Measurements from ENCODE around the gene ATP9A. TPM values are rescaled to one million over a fixed set of nuclear protein-coding genes. Genes with fewer than 3 reads are reported as not detected.
A peak's percentile ranks its signal among the peaks of the same experiment; 100 is the strongest.
"Not testable (repeated sequence)": the region's sequence is repeated elsewhere in the genome, so short reads cannot be mapped to it uniquely, and the experiment has no call there.

The ATP9A gene
- total RNA-seq, 2 experiments from 2014 or later = 0.18 to 0.21 TPM

DNA sequence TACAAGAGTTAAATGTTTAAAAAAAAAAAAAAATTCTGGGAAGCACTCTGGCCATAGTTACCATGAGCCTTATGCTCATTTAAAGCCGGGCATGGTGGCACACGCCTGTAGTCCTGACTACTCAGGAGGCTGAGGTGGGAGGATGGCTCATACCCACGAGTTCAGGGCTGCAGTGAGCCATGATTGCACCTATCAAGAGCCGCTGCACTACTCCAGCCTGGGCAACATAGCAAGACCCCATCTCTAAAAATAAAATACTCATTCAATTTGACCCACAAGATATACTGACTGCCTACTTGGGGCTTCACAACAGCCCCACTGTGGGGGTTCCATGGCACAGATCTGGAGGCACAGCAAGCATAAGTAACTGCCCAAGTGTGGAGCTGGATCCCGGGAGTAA lies 113.7 kb downstream of the ATP9A start:
- H3K9me3 Mint-ChIP-seq = no peaks in the 10 kb centered on the region
- no peak overlapping the region for H3K4me3 Mint-ChIP-seq
- H3K27ac Mint-ChIP-seq = no peak overlapping the region
- H3K27me3 Mint-ChIP-seq = peaks cover 8% of the 10 kb centered on the region
- no peak for DNase-seq
- H3K36me3 Mint-ChIP-seq = no peaks in the 10 kb centered on the region
- no peaks in the 10 kb centered on the region for H3K4me1 Mint-ChIP-seq

DNA sequence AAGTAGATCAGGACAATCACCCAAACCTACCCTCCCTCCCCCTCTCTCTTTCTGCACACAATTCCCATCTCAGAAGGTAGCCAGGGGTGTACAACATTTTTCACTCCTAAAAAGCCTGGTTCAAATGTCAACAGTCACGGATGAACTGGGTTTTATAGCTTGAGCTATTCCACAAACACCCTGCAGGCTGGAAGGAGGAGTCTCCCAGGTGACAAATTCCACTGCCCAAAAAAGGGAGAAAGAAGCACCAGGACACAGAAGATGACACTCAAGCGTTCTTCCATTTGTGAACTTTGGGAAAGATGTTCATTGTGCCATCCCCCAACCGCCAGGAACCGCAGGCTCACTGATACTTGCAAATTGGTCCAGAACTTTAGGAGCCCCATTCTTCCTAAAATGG lies 114.1 kb downstream of the ATP9A start:
- H3K27ac Mint-ChIP-seq = no peak overlapping the region
- no peaks in the 10 kb centered on the region for H3K4me1 Mint-ChIP-seq
- no peaks in the 10 kb centered on the region for H3K36me3 Mint-ChIP-seq
- H3K9me3 Mint-ChIP-seq = no peaks in the 10 kb centered on the region
- no peak overlapping the region for H3K4me3 Mint-ChIP-seq
- H3K27me3 Mint-ChIP-seq = peaks cover 8% of the 10 kb centered on the region
- DNase-seq = no peak

DNA sequence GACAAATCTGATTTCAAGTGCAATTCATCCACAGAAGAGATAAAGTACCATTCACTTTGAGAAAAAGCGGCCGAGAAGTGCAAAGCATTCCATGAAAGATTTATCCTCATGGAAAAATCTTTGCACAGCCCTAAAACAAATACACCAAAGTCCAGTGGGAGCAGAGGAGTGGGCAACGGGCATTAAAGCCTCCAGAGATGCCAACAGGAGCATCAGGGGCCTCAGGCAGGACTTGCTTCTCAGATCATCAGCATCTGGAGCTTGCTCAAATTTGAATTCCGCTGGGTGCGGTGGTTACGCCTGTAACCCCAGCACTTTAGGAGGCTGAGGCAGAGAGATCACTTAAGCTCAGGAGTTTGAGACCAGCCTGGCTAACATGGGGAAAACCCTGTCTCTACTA lies 115.0 kb downstream of the ATP9A start:
- H3K9me3 Mint-ChIP-seq = no peaks in the 10 kb centered on the region
- no peak overlapping the region for H3K4me3 Mint-ChIP-seq
- H3K36me3 Mint-ChIP-seq = no peaks in the 10 kb centered on the region
- H3K4me1 Mint-ChIP-seq = no peaks in the 10 kb centered on the region
- no peak overlapping the region for H3K27ac Mint-ChIP-seq
- DNase-seq = no peak
- peaks cover 5% of the 10 kb centered on the region for H3K27me3 Mint-ChIP-seq

DNA sequence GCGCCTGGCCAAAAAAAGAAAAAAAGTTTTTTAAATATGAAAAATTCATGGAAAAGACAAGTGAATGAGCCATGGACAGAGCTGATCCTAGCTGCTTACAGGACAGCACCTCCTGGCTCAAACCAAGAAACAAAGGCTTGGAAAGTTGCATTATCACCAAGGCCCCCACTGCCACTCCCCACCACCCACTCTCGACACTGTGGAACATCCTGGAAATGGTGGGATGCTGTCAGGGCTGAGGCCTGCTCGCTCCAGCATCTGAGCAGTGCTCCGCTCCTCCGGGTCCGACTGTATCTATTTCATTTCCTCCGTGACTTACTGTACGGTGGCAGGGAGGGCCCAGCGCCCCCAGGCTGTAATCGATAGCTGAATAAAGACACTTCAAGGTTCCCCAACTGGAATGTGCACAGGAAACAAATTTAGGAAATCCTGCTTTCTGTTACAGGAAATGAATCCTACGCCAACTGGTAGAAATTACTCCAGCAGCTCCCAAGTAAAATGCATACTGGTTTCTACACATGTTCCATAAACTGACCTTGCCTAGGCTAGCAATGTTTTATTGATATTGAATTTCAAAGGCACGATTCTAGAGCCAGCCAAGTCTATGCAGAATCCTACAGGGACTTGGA lies 116.2 kb downstream of the ATP9A start:
- Mint-ChIP-seq H3K27me3 (peaks cover 5% of the 10 kb centered on the region), H3K9me3 (no peaks in the 10 kb centered on the region), H3K36me3 (no peaks in the 10 kb centered on the region), H3K4me3 (no peak overlapping the region), H3K4me1 (no peaks in the 10 kb centered on the region), H3K27ac (no peak overlapping the region)
- no peak for DNase-seq

DNA sequence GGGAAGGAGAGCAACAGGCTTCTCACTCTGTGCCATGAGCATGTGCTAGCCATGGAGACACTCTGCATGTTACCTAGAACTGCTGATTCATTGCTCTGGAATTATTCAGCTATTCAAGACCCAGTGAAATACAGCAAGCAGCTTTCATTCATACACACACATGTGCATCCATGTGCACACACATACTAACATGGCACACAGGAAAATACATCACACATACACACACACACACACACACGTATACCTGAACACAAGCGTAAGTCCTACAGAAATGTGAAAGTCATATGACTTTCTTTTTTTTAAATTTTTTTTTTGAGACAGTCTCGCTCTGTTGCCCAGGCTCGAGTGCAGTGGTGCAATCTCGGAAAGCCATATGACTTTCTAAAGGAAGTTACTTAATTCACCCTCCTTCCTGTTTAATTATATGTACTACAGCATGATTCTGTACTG lies 117.5 kb downstream of the ATP9A start:
- DNase-seq = no peak
- H3K9me3 Mint-ChIP-seq = no peaks in the 10 kb centered on the region
- no peaks in the 10 kb centered on the region for H3K4me1 Mint-ChIP-seq
- H3K4me3 Mint-ChIP-seq = no peak overlapping the region
- H3K36me3 Mint-ChIP-seq = no peaks in the 10 kb centered on the region
- peaks cover 5% of the 10 kb centered on the region for H3K27me3 Mint-ChIP-seq
- no peak overlapping the region for H3K27ac Mint-ChIP-seq

DNA sequence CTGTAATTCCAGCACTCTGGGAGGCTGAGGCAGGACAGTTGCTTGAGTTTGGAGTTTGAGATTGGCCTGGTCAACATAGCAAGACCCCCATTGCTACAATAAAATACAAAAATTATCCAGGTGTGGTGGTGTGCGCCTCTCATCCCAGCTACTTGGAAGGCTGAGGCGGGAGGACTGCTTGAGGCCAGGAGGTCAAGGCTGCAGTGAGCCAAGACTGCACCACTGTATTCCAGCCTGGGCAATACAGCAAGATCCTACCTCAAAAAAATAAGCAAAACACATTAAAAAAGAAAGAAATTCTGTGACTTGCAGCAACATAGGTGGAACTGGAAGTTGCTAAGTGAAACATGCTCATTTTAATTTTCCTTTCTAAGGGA lies 119.6 kb downstream of the ATP9A start:
- no peak overlapping the region for H3K4me3 Mint-ChIP-seq
- H3K4me1 Mint-ChIP-seq = no peaks in the 10 kb centered on the region
- no peaks in the 10 kb centered on the region for H3K36me3 Mint-ChIP-seq
- no peaks in the 10 kb centered on the region for H3K9me3 Mint-ChIP-seq
- no peak for DNase-seq
- H3K27me3 Mint-ChIP-seq = no peaks in the 10 kb centered on the region
- H3K27ac Mint-ChIP-seq = no peak overlapping the region

DNA sequence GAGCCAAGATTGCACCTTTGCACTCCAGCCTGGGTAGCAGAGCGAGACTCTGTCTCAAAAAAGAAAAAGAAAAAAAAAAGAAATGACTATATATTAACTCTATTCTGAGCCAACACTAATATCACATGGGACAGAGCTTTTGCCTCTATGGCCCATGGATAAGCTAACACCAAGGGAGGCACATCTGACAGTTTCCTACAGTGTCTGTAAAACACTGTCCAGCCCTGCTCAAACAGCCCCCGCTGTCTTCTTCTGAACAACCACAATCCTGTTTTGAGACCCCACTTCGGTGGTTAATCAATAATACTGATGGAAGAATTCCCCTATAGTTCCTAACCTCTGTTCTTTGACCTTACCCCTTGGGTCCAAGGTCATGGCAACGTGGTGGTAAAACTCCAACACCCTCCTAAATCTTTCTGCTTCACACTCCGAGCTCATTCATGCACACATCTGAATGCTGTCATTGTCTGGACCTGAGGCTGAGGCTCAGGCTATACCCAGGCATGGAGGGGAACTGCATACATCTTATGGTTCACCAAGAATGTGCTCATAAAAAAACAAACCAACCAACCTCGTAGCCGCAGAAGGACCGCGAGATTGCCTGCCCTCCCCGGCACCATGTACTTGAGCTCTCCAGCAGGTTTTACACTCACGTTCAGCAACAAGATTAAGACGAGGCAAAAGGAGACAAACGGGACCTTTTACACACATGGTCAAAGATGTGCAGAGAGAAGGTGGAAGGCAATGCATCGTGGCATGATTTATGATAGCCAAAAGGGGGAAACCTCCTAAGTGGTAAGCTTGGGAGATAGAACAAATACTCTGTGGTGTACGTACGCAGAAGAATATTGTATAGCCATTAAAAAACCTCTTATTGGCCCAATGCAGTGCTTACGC lies 120.3 kb downstream of the ATP9A start:
- Mint-ChIP-seq H3K4me1 (no peaks in the 10 kb centered on the region), H3K9me3 (no peaks in the 10 kb centered on the region), H3K36me3 (no peaks in the 10 kb centered on the region), H3K4me3 (no peak overlapping the region), H3K27me3 (no peaks in the 10 kb centered on the region), H3K27ac (no peak overlapping the region)
- no peak for DNase-seq

DNA sequence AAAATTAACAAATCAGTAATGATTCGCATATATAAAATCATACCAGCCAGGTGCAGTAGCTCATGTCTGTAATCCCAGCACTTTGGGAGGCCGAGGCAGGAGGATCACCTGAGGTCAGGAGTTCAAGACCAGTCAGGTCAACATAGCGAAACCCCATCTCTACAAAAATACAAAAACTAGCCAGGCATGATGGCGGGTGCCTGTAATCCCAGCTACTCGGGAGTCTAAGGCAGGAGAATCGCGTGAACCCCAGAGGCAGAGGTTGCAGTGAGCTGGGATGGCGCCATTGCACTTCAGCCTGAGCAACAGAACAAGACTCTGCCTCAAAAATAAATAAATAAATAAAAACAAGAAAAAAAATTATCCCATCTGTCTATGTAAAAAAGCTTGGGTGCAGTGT lies 124.4 kb downstream of the ATP9A start:
- H3K27ac Mint-ChIP-seq, H3K27me3 Mint-ChIP-seq, H3K4me3 Mint-ChIP-seq, H3K36me3 Mint-ChIP-seq, DNase-seq, H3K9me3 Mint-ChIP-seq, H3K4me1 Mint-ChIP-seq: not testable (repeated sequence)

DNA sequence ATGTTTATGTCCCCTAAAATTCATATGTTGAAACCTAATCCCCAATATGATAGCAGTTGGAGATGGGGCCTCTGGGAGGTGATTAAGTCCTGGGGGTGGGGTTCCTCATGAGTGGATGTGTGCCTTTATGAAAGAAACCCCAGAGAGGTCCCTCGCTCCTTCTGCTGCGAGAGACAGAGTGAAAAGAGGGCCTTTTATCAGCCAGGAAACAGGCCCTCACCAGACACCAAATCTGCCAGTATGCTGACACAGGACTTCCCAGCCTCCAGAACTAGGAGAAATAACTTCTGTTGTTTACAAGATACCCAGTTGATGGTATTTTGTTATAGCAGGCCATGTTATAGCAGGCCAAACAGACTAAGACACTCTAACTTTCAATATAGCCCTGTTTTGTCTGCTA lies 124.8 kb downstream of the ATP9A start:
- H3K4me3 Mint-ChIP-seq = no peak overlapping the region
- no peaks in the 10 kb centered on the region for H3K9me3 Mint-ChIP-seq
- no peaks in the 10 kb centered on the region for H3K36me3 Mint-ChIP-seq
- no peaks in the 10 kb centered on the region for H3K27me3 Mint-ChIP-seq
- no peak for DNase-seq
- no peak overlapping the region for H3K27ac Mint-ChIP-seq
- no peaks in the 10 kb centered on the region for H3K4me1 Mint-ChIP-seq

DNA sequence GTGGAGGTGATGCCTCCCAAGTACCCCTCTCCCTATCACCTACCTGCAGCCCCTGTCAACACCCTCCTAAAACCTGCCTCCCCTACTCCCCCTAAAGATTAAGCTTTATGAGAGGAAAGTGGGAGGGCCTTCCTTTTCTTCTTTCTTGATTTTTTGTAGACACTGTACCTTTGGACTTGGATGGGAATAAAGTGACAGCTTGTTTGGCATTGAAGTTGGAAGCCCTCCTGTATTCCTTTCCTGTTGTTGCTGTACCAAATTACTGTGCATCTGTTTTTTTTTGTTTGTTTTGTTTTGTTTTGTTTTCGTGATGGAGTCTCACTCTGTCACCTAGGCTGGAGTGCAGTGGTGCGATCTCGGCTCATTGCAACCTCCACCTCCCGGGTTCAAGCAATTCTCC lies 126.3 kb downstream of the ATP9A start:
- Mint-ChIP-seq H3K4me3 (no peak overlapping the region), H3K9me3 (no peaks in the 10 kb centered on the region), H3K27ac (no peak overlapping the region), H3K36me3 (no peaks in the 10 kb centered on the region), H3K27me3 (no peaks in the 10 kb centered on the region), H3K4me1 (no peaks in the 10 kb centered on the region)
- DNase-seq = no peak

DNA sequence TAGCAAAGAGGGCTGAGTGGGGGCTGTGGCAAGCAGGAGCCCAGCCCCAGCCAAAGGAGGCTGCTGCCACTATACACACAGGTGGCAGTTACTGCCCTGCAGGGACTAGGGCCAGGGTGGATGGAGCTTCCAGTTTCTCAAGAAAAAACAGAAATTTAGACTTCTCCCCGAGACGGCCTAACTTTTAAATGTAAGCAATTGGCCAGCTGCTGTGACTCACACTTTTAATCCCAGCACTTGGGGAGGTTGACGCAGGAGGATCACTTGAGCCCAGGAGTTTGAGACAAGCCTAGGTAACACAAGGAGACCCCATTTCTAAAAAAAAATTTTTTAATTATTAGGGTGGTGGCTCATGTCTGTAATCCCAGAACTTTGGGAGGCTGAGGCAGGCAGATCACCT lies 127.4 kb downstream of the ATP9A start:
- Mint-ChIP-seq H3K27me3 (peaks cover 3% of the 10 kb centered on the region), H3K27ac (no peak overlapping the region), H3K4me3 (no peak overlapping the region), H3K36me3 (no peaks in the 10 kb centered on the region), H3K9me3 (no peaks in the 10 kb centered on the region), H3K4me1 (no peaks in the 10 kb centered on the region)
- DNase-seq = no peak

DNA sequence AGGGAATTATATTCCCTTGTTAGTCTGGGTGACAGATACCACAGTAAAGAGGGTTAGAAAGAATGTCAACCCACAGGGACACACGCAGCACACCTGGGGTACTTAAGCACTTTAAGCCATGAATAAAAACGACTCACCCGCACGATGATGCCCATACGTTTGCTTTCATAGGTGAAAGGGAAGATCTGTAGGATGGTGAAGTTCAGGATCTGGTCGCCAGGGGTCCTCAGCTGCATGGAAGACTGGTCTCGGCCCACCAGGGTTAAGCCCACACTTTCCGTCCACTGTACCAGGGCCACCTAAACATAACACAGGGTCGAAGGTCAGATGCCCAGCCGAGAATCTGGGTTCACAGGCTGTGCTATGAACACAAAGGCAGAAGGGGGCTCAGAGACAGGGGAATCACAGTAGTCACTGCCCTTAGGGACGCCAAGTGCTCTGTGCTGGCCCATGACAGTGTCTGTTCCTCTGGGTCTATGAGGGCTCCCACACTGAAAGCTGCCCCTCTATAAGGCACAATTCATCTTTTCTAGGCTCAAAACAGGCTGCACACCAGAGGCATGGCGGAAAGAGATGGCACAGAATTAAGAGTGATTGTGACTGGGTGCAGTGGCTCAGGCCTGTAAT lies 128.9 kb downstream of the ATP9A start:
- H3K4me3 Mint-ChIP-seq = no peak overlapping the region
- DNase-seq = peak; percentile 48
- H3K27me3 Mint-ChIP-seq = peaks cover 10% of the 10 kb centered on the region
- no peak overlapping the region for H3K27ac Mint-ChIP-seq
- no peaks in the 10 kb centered on the region for H3K9me3 Mint-ChIP-seq
- H3K4me1 Mint-ChIP-seq = no peaks in the 10 kb centered on the region
- H3K36me3 Mint-ChIP-seq = no peaks in the 10 kb centered on the region

DNA sequence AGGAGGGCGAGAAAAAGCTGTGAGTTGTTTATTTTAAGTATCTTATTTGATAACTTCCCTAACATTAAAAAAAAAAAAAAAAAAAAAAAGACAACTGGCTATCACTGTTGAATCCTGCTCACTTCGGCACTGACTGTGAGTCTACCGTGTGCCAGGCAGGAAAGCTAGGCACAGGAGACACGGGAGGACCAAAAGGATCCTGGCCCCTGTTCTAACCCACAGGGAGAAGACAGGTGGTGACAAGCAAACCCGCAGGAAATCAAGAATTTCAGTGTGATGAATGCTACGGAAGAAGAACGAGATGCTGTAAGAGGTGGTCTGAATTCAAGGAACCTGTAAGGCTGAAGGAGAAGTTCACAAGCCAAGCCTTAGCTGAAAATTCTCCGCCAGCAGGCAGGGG lies 130.9 kb downstream of the ATP9A start:
- DNase-seq = no peak
- Mint-ChIP-seq H3K36me3 (no peaks in the 10 kb centered on the region), H3K4me3 (no peak overlapping the region), H3K27ac (no peak overlapping the region), H3K4me1 (peaks cover 2% of the 10 kb centered on the region), H3K9me3 (no peaks in the 10 kb centered on the region), H3K27me3 (peaks cover 25% of the 10 kb centered on the region)

DNA sequence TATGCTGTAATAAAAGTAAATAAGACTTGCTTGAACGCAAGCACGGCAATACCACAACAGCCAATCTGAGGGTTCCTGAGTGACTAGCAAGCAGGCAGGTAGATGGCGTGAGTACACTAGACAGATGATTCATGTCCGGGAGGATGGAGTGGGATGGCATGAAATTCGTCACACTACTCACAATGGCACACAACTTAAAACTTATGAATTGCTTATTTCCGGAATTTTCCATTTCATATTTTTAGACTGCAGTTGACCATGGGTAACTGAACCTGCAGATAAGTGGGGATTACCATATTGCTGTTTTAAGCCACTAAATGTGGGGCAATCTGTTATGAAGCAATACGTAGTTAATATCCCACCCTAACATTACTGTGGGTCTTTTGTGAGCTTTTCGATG lies 132.1 kb downstream of the ATP9A start:
- H3K4me3 Mint-ChIP-seq = no peak overlapping the region
- no peaks in the 10 kb centered on the region for H3K9me3 Mint-ChIP-seq

DNA sequence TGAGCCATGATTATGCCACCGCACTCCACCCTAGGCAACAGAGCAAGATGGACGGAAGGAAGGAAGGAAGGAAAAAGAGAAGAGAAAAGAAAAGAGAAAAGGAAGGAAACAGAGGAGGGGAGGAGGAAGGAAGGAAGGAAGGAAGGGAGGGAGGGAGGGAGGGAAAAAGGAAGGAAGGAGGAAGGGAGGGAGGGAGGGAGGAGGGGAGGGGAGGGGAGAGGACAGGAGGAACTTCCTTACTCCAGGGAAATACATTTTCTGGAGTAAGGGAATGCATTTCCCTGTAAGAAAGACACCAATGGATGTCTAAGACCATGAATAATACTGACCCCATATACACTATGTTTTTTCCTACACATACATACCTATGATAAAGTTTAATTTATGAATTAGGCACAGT lies 132.5 kb downstream of the ATP9A start:
- Mint-ChIP-seq H3K36me3 (no peaks in the 10 kb centered on the region), H3K9me3 (no peaks in the 10 kb centered on the region), H3K27me3 (peaks cover 39% of the 10 kb centered on the region), H3K27ac (no peak overlapping the region), H3K4me1 (peaks cover 13% of the 10 kb centered on the region), H3K4me3 (peak overlapping the region; percentile 51)
- no peak for DNase-seq

More for the DNA sequence above, 132.1 kb downstream of the ATP9A start:
- Mint-ChIP-seq H3K36me3 (no peaks in the 10 kb centered on the region), H3K27me3 (peaks cover 34% of the 10 kb centered on the region), H3K27ac (no peak overlapping the region), H3K4me1 (peaks cover 8% of the 10 kb centered on the region)
- DNase-seq = no peak

All from activated naive CD8-positive, alpha-beta T cell treated with anti-CD3 and anti-CD28 coated beads for 36 hours (primary cell).